Measurements from ENCODE around the gene LMX1B.

Gene LMX1B

DNA sequence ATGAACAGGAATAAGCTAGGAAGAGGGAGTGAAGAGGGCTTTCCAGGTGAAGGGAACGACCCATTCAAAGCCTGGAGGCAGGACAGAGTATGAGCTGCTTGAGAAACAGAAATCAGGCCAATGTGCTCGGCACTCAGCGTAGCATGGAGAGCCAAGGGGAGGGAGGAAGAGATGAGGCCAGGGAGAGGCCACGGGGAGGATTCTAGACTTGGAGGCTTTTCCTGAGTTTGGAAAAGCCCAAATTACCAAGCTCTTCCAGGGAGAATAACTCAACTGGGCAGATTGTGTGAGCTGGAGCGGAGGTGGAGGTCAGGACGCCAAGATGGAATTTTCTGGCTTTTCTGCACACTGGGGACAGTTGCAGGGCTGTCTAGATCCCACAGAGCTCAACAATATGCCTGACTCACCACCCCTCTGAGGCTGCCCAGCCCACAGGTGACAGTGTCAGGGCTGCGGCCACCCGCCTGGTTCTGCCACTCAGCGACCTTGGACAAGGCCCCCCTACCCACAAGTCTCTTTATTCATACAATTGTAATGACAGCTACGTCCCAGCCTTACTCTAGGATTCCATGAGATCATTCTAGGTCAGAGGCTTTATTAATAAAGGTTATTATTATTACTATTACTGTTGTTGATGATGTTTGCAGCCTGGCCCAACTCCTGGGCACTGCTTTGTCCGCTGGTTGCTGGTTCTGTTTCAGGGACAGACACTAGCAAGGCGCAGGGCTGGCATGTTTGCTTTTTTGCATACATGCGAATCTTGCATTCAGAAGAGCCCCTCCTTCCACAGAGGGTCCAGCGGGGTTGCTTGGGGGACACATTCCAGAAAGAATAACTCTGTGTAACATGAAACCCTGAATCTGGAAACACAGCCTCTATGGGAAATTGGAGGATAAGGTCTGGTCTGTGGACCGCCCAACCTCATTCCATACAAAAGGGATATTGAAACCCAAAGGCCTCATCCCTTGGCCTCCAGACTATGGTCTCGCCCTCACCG, 9.4 kb upstream of the LMX1B start:
- DNase-seq (ENCODE audit: low spot score), result no peak

DNA sequence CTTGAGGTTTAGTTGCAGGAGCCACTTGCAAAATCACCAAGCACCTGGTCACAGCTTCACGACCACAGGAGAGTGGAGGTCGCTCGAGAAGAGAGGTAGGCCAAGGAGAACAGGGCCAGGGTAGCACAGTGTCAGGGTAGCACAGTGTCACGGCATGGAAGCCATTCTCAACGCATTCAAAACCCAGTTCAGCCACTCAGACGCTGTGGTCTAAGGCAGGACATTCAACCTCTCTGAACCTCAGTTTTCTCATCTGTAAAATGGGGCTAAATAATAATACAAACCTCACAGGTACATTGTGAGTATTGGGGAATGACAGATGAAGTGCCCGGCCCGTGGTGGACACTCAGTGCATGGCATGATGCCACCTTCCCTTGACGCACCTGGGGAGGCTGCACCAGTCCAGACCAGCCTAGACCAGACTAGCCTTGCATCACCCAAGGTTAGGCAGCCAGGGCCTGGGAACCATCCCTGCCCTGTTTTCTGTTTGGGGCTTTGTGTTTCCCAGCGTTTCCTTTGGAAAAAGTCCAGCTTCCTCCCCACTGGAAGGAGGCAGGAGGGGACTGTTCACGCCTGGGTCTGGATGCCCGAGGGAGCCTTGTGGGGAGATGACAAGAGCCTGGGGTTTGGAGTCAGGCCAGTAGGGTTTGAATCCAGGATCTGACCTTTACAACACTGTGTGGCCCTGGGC, 7.8 kb upstream of the LMX1B start:
- no peak for DNase-seq (ENCODE audit: low spot score)

DNA sequence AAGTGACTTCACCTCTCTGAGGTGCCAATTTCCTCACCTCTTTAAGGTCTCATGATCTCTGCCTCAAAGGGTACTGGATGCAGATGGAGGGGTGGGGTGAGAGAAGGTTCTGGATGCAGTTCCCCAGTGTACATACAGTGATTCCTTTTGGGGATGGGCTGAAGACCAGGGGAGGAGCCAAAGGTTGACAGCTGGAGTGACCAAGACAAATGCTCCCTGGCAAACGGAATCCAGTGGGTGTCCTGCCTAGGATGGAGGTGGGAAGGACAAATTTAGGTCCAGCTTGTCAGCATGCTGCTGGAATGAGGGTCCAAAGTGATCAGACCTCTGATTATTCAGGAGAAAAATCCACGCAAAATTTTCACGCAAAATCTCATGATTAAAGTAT, 7.3 kb upstream of the LMX1B start:
- no peak for DNase-seq (ENCODE audit: low spot score)

DNA sequence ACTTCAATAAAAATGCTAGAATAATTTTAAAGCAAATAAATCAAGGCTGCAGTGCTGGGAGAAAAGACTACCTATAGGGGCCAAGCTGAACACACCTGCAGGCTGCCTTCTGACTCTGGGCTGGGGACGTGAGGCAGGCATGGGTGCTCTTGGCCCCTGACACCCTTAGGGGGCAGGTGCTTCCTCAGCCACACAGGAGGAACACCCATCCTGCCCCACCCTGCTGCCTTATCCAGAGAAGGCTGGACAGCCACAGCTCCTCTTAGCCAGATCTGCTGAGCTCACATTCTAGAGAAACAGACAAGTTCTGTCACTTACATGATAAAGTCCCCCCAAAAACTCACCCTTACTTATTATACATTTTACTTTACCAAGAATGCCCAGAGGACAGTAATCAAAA, 6.6 kb upstream of the LMX1B start:
- no peak for DNase-seq (ENCODE audit: low spot score)

DNA sequence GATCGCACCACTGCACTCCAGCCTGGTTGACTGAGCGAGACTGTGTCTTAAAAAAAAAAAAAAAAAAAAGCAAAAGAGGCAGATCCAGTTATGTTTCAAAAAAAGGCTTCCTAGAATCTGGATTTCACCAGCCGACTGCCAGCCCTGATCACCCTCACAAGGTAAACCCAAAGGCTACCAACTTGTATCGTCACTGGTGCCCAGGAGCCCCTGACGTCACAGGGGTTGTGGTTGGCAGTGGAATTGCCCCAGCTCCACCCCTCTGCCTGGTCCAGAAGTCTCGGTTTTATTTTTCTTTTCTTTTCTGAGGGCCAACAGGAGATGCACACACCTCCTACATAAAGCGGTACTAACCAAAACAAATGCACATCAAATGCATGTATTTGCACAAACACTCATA, 6.0 kb upstream of the LMX1B start:
- no peak for DNase-seq (ENCODE audit: low spot score)

DNA sequence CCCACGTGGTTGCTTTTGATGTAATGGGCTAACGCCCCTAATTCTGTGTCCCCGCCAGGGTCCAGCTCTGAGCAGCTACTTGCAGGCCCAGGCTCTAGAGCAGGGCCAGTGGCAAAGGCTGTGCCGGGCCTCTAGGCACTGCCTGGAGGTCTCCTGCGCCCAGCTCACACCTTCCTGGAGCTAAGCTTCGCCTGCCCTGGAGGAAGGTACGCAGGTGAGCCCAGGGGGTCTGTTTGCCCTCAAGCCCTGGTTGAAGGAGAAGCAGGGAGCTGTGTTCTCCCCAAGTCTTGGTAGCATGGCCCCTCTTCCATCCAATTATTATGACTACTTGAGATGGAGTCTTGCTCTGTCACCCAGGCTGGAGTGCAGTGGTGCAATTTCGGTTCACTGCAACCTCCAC, 5.2 kb upstream of the LMX1B start:
- DNase-seq (ENCODE audit: low spot score), result no peak

DNA sequence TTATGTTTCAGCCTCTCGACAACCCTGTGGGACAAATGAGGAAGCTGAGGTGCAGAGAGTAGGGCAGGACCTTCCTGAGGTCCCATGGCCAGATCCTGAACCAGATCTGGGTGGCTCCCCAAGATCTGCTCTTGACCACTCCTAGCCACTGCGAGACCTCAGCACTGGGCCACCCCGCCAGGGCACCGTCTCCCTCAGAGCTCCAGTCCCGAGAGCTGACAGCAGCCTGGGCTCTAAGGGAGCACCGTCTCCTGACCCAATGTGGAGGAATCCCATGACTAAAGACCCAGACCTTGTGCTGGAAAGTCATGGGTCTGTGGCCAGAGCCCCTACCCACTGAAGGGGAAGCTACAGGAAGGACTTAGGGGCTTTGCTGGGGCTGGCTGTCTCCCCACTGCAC, 4.5 kb upstream of the LMX1B start:
- DNase-seq (ENCODE audit: low spot score), result no peak

DNA sequence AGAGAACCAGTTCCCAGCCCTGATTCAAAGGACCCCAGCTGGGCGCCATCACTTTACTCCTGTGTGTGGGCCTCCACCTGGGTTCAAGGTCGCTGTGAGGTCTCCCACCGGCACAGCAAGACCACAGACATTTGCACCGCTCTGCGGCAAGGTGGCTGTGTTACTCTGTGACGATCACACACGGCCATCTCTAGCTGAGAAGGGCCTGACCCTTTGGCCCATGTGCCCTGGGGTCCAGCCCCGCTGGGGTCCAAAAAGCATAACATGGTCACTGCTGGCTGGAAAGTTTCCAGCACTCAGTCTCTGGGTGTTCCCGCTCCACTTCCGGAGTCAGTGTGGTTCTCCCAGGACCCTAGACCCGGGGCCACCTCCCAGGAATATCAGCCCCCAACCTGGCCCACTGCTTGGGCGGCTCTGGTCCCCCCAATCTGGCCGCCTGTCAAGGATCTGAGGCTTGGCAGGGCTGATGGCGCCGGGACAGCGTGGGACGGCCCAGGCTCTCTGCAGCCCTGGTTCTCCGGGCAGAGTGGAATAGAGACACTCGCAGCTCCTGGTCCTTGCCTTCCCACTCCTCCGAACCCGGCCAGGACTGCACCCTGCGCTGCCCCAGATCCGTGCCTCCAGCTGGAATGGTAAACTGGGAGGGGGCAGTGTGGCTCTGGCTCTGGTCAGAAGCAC, 3.9 kb upstream of the LMX1B start:
- no peak for DNase-seq (ENCODE audit: low spot score)

DNA sequence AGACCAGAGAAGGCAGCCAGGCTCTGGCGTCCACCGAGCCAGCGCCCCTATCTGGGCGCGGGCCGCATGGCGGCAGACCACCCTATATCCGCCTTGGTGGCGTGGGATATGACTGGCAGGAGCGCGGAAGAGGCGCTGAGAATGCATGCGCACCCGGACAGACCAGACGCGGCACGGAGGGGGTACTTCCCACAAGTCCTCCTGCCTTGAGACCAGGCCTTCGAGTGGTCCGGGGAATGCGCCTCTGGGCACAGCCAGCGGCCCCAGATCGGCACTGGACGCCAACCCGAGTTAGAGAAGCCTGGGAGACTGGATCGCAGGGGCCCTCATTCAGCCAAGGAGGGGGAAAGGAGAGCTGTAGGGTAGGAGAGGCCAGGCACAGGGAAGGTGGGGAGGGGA, 2.5 kb upstream of the LMX1B start:
- no peak for DNase-seq (ENCODE audit: low spot score)

DNA sequence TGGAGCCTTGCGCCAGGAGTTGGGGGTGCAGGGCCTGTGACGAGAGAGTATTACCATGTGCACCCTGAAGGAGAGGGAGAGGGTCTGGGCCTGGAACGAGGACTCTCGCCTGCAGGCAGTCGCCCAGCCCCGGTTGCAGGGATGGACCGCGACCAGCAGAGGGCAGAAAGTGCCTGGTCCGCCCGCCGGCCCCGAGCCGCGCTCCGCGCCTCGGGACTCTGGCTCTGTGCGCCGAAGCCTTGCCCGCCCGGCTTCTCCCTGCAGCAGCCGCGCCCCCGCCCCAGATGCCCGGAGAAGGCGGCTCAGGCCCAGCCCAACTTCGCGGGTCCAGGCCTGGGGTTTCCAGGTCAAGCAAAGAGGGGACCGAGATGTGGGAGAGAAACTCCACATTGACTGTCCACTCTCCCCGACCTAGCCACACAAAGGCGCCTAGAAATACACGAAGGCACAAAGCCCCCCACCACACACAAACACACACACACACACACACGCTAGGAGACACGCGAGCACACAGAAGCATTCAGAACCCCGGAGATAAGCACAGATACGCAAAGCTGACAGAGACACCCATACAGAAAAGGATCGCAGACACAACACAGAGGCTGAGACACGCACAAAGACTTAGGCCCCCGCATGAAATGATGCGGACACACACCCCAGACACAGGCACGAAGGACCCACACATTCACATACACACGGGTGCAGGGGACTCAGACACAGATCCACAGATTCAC, 2.0 kb upstream of the LMX1B start:
- peak; percentile 67 for DNase-seq (ENCODE audit: low spot score)

DNA sequence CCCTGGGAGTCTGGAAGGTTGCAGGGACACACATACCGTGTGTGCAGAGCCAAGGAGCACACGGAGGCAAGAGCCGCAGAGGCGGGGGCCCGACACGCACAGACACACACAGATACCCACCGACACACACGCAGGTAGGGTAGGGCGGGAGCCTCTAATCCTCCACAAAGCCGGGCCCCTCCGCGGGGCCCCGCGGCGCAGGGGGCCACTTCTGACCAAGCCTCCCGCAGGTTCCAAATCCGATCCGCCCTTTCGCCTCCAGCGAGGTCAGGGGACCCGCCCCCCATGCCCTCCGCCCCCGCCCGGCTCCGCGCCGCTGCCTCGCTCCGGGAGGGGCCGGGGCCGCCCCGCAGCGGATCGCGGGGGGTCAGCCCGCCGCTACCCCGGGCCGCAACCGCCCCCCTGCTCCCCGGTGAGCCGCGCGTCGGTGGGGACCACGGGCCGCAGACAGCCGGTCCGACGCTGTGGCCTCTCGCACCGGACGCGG, 1.4 kb upstream of the LMX1B start:
- no peak for DNase-seq (ENCODE audit: low spot score)

DNA sequence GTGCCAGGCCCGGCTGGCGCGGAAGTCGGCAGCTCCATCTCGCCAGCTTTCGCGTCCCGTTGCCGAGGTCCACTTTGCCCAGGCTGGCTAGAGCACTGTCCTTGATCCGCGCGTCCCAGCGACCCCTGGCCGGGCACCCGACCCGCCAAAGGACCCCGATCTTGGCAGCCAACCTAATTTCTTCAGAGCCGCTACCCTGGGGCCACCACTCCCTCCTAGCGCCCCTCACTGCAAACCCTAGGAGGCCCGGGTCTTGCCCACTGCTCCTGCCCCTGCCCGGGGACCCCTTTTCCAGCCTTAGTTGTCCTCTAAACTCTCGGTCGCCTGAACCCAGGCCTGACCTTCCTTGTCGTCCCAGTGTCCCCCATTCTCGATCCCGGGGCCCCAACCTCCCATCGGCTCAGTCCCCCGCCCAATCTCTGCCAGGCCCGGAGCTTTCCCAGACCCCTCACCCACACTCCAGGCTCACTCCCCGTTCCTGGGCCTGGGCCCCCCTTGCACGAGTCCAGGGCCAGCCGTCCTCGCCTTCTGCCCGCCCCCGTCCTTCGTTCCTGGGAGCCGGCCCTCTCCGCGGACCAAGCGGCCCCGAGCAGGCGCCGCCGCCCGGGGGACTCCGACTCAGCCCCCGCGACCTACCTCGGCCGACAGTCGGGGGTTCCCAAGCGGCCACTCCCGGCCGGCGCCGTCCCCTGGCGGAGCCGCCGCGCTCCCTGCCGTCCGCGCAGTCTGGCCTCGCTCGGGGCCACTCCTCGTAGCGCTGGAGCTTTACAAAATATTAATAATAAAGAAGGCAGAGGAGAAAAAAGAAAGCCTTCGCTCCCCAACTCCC, 701 bp upstream of the LMX1B start:
- no peak for DNase-seq (ENCODE audit: low spot score)

DNA sequence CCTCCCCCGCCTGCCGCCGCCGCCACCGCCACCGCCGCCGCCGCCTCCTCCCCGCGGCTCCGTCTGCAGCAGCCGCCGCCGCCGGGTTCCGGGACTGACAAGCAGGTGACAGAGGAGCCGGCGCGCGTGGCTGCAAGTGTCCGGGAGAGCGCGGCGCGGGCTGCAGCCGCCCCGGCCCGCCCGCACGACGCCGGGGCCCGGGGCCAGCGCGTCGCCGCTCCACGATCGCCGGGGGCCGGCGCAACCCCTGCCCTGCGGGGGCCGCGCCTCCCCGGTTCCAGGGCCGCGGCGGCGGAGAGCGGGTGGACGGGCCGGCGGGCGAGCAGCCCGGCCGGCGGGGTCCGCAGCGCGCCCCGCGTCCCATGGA, 343 bp downstream of the LMX1B start:
- DNase-seq (ENCODE audit: low spot score), result no peak

DNA sequence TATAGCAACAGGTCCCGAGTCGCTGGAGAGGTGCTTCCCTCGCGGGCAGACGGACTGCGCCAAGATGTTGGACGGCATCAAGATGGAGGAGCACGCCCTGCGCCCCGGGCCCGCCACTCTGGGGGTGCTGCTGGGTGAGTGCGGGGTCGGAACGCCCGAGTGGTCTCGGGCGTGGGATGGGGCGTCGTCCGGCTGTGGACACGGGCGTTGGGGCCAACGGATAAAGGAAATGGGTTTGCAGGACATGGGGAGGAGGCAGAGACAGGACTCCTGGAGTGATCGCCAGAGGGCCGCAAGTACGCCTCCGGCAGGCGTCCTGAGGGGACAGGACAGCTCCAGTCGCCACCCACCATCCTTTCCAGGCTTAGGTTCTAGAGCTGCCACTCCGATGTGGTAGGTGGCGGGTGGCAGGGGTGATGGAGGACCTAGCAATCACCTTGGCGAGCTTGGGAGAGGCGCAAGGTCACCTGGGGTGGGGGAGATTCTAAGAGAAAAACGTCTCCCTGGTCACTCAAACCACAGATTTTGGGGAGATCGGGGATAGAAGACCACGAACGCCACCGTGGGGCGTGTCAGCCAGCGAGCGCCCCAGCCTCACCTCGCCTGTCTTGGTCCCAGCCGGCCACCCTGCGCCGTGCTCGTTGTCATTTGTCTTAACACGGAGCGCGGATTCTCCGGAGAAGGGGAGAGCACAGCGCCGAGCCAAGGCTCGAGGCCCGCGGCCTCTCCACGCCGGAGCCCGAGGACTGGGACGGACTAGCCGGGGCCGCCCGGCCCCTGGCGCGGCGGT, 922 bp downstream of the LMX1B start:
- no peak for DNase-seq (ENCODE audit: low spot score)

DNA sequence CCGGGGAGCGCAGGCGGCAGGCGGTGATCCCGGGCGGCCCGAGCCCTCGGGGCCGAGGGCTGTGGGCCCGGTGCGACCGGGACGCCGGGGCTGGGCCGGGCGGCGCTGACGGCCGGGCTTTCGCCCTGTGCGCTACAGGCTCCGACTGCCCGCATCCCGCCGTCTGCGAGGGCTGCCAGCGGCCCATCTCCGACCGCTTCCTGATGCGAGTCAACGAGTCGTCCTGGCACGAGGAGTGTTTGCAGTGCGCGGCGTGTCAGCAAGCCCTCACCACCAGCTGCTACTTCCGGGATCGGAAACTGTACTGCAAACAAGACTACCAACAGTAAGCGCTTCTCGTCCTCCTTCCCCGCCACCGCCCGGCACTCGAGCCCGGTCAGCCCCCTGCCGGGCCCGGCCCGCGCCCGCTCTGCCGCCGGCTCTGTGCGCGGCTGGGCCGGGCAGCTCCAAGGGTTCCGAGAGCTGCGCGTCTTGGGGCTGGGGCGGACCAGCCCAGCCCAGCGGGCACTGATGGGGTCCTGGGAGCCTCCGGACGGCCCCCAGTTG, 1.6 kb downstream of the LMX1B start:
- DNase-seq (ENCODE audit: low spot score), result no peak

DNA sequence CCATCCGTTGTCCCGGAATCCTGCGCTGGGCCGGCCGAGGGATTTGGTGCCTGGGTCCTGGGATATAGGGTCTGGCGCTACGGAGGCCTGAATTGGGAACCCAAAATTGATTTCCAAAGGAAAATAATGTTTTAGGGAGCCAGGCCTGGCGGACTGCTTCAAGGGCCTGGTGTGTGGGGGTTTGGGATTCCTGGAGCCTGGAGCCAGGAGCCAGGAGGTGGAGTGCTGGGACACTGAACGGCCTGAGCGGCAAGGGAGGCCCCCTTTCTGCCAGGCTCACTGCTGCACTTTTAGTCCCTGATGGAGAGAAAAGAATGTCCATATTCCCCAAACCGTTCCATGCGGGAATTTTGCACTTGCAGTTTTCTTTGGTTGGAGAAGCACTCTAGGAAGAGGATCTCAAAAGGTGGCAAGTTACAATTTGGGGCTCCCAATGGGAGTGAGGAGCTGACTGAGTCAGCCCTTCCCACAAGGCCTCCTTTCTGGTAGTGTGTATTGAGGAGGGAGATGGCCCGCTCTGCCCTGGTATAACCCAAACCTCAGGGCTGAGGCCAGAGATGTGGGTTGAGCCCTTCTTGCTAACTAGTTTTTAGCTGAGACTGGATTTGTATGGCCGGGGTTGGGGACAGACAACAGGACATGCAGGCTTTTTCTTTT, 2.2 kb downstream of the LMX1B start:
- no peak for DNase-seq (ENCODE audit: low spot score)

DNA sequence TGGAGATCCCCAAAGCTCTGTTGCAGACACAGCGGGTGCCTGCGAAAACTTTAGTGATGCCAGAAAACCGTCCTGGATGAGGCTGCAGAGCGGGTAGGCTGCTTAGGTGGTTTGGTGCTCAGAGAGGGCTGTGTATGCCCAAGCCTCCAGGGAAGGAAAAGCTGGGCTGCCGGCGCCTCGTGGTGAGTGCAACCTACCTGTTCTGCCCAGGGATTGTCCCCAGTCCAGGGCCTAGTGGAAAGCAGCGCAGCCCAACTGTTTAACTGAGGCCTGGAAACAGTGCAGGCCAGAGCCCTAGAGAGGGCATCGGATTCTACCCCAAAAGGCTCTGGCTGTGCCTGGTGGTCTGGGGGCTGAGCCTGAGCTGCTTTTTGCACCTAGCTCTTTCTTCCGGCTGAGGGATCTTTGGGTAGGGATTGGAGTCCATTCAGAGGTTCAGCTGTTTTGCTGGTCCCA, 2.8 kb downstream of the LMX1B start:
- no peak for DNase-seq (ENCODE audit: low spot score)

DNA sequence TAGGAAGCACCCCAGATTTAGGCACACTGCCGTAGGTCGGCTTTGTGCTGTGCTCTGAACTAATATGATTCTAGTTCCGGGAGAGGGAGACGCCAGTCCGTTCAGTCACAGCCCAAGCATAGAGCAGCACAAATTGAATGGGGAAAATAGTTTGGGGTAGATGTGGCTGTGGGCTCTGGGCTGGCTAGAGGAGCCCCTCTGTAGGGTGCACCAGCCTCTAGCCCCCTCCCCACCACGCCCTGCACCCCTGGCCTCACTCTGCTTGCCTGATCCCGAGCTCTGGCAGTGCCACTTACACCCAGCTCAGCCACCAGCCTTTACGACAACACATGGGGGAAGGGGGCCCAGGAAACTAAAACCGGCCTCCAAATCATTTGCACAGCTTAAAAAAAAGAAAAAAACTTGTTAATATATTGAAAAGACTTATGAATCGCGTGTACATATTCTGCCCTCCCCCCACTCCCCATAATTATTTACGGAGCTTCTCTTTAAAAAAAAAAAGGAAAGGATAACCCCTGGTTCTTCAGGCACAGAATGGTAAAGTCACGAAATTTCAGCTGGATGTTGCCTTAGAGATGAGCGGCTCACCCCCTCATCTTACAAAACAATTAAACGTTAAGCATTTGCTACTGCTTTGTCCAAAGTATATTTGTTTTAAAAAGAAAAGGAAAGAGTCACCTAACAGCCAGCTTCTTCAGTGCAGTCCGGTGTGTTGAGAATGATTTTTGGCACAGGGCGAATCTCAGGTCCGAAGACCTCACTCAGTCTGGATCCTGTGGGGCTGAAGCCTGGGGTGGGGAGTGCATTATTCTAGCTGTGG, 3.5 kb downstream of the LMX1B start:
- DNase-seq (ENCODE audit: low spot score), result no peak

All from SK-N-DZ (cell line).